Measurements from ENCODE around the gene ZNF512B.
"Not testable (repeated sequence)": the region's sequence is repeated elsewhere in the genome, so short reads cannot be mapped to it uniquely, and the experiment has no call there.

Gene ZNF512B

GRCh38 chr20:63978319-63979228, 8.8 kb upstream of the ZNF512B start:
- DNase-seq: peak; percentile 19 to 26

GRCh38 chr20:63977739-63978276, 8.1 kb upstream of the ZNF512B start:
- peak; percentile 28 to 46 for DNase-seq

GRCh38 chr20:63976980-63977738, 7.4 kb upstream of the ZNF512B start:
- DNase-seq: no peak

GRCh38 chr20:63976511-63976910, 6.8 kb upstream of the ZNF512B start:
- not testable (repeated sequence) for DNase-seq

- DNase-seq: no peak
These were observed 4.9 kb upstream of the ZNF512B start for GRCh38 chr20:63974402-63975200.

GRCh38 chr20:63973636-63974401, 4.1 kb upstream of the ZNF512B start:
- DNase-seq: peak; percentile 51 to 64

GRCh38 chr20:63973160-63973479, 3.4 kb upstream of the ZNF512B start:
- no peak for DNase-seq

- no peak for DNase-seq
These were observed 2.8 kb upstream of the ZNF512B start for GRCh38 chr20:63972312-63973159.

- DNase-seq: not testable (repeated sequence)
These were observed 2.2 kb upstream of the ZNF512B start for GRCh38 chr20:63971960-63972311.

- DNase-seq: no peak
These were observed 1.1 kb upstream of the ZNF512B start for GRCh38 chr20:63970714-63971431.

- DNase-seq: no peak
These were observed 586 bp downstream of the ZNF512B start for GRCh38 chr20:63968928-63969760.

GRCh38 chr20:63968136-63968927, 1.4 kb downstream of the ZNF512B start:
- no peak for DNase-seq

- no peak for DNase-seq
These were observed 2.2 kb downstream of the ZNF512B start for GRCh38 chr20:63967330-63968135.

GRCh38 chr20:63966944-63967322, 2.8 kb downstream of the ZNF512B start:
- no peak for DNase-seq

- DNase-seq: no peak
These were observed 3.4 kb downstream of the ZNF512B start for GRCh38 chr20:63966172-63966943.

- DNase-seq: no peak
These were observed 5.3 kb downstream of the ZNF512B start for GRCh38 chr20:63964412-63964811.

- DNase-seq: no peak
These were observed 5.9 kb downstream of the ZNF512B start for GRCh38 chr20:63963784-63964301.
